Mucosa of stomach (tissue), 1 donor: ENCODE results near the gene AATK.
A peak's percentile ranks its signal among the peaks of the same experiment; 100 is the strongest.

Experiments used
- H3K27me3 ChIP-seq: one replicate; pipeline ENCODE4 v1.7.0; 2013; ENCODE audit warnings: mild to moderate bottlenecking, low read length; ENCODE audit not compliant: control insufficient read depth, insufficient read depth
- H3K36me3 ChIP-seq: one replicate; pipeline ENCODE4 v1.7.0; 2013; ENCODE audit warnings: low read length; ENCODE audit not compliant: control insufficient read depth, insufficient read depth
- H3K4me1 ChIP-seq: one replicate; pipeline ENCODE4 v1.7.0; 2013; ENCODE audit warnings: mild to moderate bottlenecking, low read length; ENCODE audit not compliant: control insufficient read depth, insufficient read depth
- H3K4me3 ChIP-seq: one replicate; pipeline ENCODE4 v1.7.0; 2013; ENCODE audit warnings: low read length
- H3K9ac ChIP-seq: one replicate; pipeline ENCODE4 v1.7.0; 2013; ENCODE audit warnings: mild to moderate bottlenecking, low read length, moderate library complexity
- H3K9me3 ChIP-seq: one replicate; pipeline ENCODE4 v1.7.0; 2013; ENCODE audit warnings: mild to moderate bottlenecking, low read length, moderate library complexity; ENCODE audit not compliant: control insufficient read depth
- donor health status: Pancreatic carcinoma.

Gene AATK

DNA sequence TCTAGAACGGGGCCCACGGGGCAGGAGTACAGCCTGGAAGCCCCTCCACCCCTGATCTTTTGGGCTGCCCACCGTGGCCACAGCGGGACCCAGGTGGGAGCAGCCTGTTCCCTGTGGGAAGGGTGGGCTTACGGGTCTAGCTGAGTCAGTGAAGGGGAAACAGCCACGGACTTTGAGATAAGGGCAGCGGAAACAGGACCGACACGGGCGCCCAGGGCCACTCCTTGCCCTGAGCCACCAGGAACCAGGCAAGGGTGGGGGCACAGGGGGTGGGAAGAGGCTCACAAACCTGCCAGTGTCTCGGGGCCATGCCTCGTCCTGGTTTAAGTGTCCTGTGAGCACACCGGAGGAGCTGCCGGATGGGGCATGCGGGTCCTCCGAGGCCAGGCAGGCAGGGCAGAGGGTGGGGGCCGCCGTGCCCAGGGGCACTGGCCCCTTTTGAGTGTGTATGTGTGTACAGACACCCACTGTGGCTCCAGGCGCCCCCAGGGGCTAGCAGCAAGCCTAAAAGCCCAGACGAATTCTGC lies 48.3 kb downstream of the AATK start:
- H3K4me3 ChIP-seq: no peak overlapping the region
- H3K9ac ChIP-seq: peak overlapping the region; percentile 45
- H3K27me3 ChIP-seq: peaks cover 7% of the 10 kb centered on the region
- H3K9me3 ChIP-seq: no peaks in the 10 kb centered on the region
- peaks cover 31% of the 10 kb centered on the region for H3K4me1 ChIP-seq
- no peaks in the 10 kb centered on the region for H3K36me3 ChIP-seq

DNA sequence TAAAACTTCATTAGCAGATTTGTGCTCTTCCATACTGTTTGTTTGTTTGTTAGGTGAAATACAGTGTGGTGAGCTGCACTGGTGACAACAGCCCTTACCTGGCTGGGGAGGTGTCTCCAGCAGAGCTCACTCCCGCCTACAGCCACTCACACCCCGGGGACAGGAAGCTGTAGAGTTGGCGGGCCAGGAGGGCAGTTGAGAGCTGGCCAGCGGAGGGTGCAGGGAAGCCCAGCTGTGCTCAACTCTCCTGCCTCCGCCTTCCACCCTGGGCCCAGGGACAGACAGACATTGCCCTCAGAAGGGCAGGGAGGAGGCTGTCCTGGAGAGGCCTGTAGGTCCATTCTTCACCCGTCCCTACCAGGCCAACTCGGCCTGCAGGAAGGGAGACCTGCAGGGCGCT lies 49.3 kb downstream of the AATK start:
- Histone ChIP-seq H3K4me3 (no peak overlapping the region), H3K9ac (no peak overlapping the region), H3K36me3 (no peaks in the 10 kb centered on the region), H3K4me1 (peaks cover 31% of the 10 kb centered on the region), H3K9me3 (no peaks in the 10 kb centered on the region), H3K27me3 (peaks cover 7% of the 10 kb centered on the region)

DNA sequence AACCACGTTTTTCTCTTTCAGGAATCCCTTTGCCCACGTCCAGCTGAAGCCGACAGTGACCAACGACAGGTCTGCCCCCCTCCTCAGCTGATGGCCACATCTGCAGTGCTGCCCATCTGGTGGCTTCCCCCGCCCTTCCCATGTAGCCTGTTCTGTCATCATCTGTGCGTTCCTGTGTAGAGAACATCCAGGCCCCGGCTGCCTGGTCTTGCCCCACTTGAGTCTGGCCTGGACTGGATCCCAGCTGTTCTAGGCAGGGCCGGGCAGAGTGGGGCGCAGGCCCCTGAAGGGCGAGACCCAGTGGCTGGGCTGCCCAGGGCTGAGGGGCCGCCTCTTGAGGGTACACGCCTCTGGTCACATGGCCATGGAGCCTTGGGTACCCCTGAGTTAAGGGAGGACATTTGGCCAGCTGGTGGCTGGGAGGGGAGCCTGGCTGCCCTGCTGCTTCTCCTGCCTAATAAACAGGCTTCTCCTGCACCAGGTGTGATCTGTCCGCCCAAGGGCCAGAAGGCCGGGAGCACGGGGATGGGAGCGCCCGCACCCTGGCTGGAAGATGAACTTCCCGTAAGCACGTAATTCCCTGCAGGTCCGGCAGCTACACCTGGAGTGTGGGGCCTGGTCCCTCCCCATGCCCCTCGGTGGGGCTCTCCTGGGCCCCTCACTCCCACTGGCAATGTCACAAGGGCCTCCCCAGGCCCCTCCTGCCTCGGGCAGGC lies 50.1 kb downstream of the AATK start:
- no peak overlapping the region for H3K9ac ChIP-seq
- H3K27me3 ChIP-seq: peaks cover 7% of the 10 kb centered on the region
- H3K9me3 ChIP-seq: no peaks in the 10 kb centered on the region
- H3K4me3 ChIP-seq: no peak overlapping the region
- H3K36me3 ChIP-seq: no peaks in the 10 kb centered on the region
- peaks cover 31% of the 10 kb centered on the region for H3K4me1 ChIP-seq

DNA sequence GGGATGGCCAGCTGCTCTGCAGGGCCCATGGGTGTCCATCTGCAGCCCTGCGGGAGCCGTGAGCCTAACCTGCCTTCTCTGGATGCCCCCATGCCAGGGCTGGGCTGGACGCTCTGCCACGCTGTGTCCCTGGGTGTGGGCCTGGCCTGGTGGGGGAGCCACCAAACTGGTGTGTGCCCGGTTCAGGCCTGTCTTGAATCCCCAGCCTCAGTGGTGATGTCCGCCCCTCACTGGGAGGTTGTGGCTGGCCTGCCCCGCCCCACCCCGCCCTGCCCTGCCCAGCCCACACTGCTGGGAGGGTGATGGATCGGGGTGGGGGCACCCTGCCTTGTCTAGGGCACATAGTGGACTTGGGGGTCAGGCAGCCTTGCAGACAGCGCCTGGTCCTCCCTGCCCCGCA lies 50.8 kb downstream of the AATK start:
- Histone ChIP-seq H3K27me3 (peaks cover 7% of the 10 kb centered on the region), H3K4me3 (no peak overlapping the region), H3K9me3 (no peaks in the 10 kb centered on the region), H3K4me1 (peaks cover 31% of the 10 kb centered on the region), H3K36me3 (no peaks in the 10 kb centered on the region), H3K9ac (no peak overlapping the region)

DNA sequence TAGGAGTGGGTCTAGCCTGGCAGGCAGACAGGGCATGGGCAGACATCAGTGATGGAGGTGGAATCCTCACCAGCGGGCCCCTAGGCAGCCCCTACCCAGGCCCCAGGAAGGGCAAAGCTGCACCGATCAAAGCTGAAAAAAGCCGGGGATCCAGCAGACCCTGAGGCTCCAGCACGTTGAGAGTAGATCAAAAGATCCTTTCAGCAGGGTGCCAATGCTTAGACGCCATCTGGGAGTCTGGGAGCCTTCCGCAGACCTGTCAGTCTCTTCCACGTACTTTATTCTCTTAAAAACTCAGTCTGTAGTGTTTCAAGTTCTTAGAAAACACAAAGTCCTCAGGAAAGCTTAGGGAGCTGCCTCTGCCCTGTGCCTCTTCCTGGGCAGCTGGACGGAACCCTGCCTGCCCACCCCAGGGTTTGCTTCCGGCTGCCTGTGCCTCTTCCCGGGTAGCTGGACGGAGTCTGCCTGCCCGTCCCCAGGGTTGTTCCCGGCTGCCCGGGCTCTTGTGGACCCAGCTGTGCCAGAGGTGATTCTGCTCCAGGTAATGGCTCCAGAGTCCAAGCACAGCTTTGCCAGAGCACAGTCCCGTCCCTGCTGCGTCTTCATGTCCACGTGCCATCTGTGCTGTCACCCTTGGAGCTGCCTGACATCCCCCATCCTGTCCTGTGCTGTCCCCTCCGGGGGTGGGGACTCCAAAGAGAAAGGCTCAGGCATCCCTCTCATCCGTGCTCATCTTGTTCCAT lies 51.5 kb downstream of the AATK start:
- Histone ChIP-seq H3K4me3 (no peak overlapping the region), H3K9me3 (no peaks in the 10 kb centered on the region), H3K27me3 (peaks cover 7% of the 10 kb centered on the region), H3K36me3 (no peaks in the 10 kb centered on the region), H3K9ac (no peak overlapping the region), H3K4me1 (peaks cover 31% of the 10 kb centered on the region)

DNA sequence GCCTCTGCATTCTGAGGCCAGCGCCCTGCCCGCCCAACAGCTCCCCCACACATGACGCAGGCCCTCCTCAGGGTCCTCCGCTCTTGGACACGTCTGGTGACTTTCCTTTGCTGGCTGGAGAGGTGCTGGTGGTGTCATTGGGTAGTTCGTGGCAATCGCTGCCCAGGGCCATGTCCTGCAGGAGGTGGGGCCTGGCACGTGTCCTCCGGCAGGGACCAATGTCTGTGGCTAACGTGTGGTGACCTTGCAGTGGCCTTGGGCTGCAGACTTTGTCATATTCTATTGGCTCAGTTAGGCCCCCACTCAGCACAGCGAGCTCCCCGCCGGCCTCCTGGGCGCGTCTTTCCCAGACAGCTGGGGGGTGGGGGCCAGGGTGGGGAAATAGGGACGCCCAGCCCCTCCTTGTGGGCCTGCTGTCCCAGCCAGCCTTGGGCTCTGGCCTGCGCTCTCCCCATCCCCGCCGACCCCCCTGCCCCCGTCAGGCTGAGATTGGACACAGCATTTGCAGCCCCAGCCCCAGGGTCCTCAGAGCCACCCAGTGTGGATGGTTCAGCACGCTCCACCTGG lies 52.8 kb downstream of the AATK start:
- Histone ChIP-seq H3K4me3 (no peak overlapping the region), H3K4me1 (peaks cover 23% of the 10 kb centered on the region), H3K9ac (no peak overlapping the region), H3K9me3 (no peaks in the 10 kb centered on the region), H3K27me3 (peaks cover under 1% of the 10 kb centered on the region), H3K36me3 (no peaks in the 10 kb centered on the region)

DNA sequence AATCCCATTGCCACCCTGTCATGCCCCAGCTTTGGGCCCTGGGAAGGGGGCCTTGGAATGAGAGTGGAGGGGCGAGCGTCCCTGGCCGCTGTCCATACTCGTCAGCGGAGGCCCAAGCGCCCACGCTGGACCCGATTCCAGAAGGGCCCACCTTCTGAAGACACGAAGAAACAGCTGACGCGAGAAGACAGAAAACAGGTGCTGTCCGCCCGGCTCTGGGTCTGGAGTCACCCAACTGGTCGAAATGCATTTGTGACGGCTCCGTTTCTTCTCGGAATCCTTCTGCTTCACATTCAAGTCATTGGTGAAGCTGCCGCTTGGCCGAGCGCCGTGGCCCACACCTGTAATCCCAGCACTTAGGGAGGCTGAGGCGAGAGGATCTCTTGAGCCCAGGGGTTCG lies 53.6 kb downstream of the AATK start:
- Histone ChIP-seq H3K36me3 (no peaks in the 10 kb centered on the region), H3K4me3 (no peak overlapping the region), H3K27me3 (no peaks in the 10 kb centered on the region), H3K4me1 (peaks cover 15% of the 10 kb centered on the region), H3K9me3 (no peaks in the 10 kb centered on the region), H3K9ac (no peak overlapping the region)

DNA sequence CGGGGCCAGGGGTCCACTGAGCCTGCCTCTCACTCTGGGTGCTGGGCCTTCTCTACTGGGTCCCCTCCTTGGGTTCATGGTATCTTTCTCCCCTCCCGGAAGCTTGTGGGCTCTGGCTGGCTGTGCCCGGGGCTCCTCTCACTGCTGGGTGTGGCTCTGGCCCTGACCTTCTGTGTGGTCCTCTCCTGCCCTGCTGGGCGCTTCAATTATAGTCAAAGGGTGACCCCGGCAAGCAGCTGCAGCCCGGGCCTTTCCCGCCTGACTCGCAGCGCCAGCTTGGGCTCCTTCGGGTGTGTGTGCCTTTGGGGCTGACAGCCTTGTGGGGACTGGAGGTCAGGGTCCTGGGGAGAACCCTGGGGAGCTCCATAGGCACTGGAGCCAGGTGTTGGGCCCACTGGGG lies 55.0 kb downstream of the AATK start:
- Histone ChIP-seq H3K9ac (no peak overlapping the region), H3K4me3 (no peak overlapping the region), H3K36me3 (peaks cover 1% of the 10 kb centered on the region), H3K27me3 (no peaks in the 10 kb centered on the region), H3K9me3 (no peaks in the 10 kb centered on the region), H3K4me1 (peaks cover 3% of the 10 kb centered on the region)

DNA sequence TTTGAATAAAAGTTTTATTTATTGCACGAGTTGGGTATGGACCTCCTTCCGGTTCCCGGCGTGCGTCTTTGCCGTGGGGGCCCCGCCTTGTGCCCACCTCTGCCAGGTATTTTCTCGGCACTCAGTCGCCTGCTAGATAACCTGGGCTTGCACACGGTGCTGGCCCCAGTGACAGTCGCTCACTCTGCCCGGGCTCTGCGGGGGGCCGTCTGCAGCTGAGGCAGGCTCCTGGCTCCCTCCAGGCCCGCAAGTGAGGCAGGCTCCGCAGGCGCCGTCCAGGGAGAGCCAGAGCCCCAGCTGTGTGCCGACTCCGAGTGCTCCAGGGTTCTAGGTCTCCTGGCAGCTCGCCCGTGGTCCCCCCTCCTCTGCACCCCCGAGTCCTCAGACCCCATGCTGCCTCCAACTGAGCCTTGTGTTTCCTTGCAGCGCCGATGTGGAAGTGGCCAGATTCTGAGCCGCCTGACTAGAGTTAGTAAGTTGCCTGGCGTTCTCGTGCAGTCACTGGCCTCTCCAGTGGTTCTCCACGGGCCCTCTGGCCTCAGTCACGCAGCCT lies 55.5 kb downstream of the AATK start:
- Histone ChIP-seq H3K4me3 (no peak overlapping the region), H3K9ac (no peak overlapping the region), H3K27me3 (no peaks in the 10 kb centered on the region), H3K4me1 (peaks cover 3% of the 10 kb centered on the region), H3K36me3 (peaks cover 4% of the 10 kb centered on the region), H3K9me3 (no peaks in the 10 kb centered on the region)

DNA sequence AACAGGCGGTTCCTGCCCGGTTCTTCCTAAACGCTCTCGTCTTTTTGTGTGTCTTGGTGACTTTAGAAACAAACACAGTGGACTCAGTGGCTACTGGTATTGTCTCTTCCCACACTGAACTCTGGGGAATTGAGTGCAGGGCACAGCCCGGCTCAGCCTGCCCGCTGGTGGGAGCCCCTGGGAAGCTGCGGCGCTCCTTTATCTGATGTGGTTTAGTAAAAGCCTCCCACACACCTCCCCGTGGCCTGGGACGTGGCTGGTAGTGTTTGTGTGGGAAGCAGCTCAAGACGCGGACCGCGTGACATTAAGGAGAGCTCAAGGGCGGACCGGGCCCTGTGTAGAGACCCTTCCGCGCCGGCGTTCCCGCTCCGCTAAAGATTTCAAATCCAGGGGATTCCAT lies 56.1 kb downstream of the AATK start:
- H3K4me1 ChIP-seq: peaks cover 3% of the 10 kb centered on the region
- H3K9me3 ChIP-seq: no peaks in the 10 kb centered on the region
- H3K9ac ChIP-seq: no peak overlapping the region
- peaks cover 10% of the 10 kb centered on the region for H3K36me3 ChIP-seq
- H3K4me3 ChIP-seq: no peak overlapping the region
- no peaks in the 10 kb centered on the region for H3K27me3 ChIP-seq

DNA sequence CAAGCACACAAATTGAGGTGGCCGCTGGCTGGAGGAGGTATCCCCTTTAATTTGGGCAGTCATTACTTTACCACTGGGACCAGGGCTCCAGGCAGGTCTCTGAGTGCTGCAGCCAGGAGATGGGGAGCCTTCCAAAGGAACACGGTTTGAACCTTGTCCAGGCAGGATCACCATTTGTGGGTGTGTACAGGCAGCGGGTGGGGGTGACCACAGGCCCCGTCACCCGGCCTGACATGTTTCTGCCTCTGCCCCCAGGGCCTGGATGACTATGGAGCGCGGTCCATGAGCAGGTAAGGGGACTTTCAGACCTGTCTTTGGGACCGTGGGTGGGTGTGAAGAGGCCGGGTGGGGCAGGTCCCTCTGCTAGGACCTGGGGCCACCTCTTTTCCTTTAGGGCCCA lies 57.8 kb downstream of the AATK start:
- H3K4me1 ChIP-seq: no peaks in the 10 kb centered on the region

DNA sequence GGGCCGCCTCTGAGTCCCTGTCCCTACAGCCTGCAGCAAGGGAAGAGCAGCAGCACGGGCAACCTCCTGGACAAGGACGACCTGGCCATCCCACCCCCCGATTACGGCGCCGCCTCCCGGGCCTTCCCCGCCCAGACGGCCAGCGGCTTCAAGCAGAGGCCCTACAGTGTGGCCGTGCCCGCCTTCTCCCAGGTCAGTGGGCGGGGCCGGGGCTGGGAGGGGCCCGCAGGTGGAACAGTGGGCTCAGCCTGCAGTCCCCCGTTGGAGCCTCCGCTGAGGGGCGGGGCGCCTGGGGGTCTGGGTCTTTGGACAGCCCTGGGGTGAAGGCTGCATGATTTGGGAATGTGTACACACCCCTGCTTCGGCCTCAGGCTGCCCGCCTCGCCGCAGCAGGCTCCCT lies 59.3 kb downstream of the AATK start:
- no peaks in the 10 kb centered on the region for H3K27me3 ChIP-seq
- peaks cover 25% of the 10 kb centered on the region for H3K36me3 ChIP-seq
- no peaks in the 10 kb centered on the region for H3K9me3 ChIP-seq
- no peak overlapping the region for H3K4me3 ChIP-seq
- no peak overlapping the region for H3K9ac ChIP-seq
- no peaks in the 10 kb centered on the region for H3K4me1 ChIP-seq

More for the DNA sequence above, 57.8 kb downstream of the AATK start:
- no peaks in the 10 kb centered on the region for H3K9me3 ChIP-seq
- H3K4me3 ChIP-seq: no peak overlapping the region
- H3K27me3 ChIP-seq: no peaks in the 10 kb centered on the region
- peaks cover 25% of the 10 kb centered on the region for H3K36me3 ChIP-seq
- no peak overlapping the region for H3K9ac ChIP-seq
